Stimulated activated CD4-positive, alpha-beta T cell treated with anti-CD3 and anti-CD28 coated beads, TNF-alpha, amount 100 ng/mL, for 24 hours (primary cell): ENCODE measurements around the gene SPTBN4.
"Not testable (repeated sequence)": the region's sequence is repeated elsewhere in the genome, so short reads cannot be mapped to it uniquely, and the experiment has no call there.

Experiments used
- DNase-seq, 3 experiments: peaks; one replicate each; pipeline ENCODE4 v3.0.0-alpha.2; 2020; ENCODE audit warnings: low read depth in 3 of 3

SPTBN4 gene

DNA sequence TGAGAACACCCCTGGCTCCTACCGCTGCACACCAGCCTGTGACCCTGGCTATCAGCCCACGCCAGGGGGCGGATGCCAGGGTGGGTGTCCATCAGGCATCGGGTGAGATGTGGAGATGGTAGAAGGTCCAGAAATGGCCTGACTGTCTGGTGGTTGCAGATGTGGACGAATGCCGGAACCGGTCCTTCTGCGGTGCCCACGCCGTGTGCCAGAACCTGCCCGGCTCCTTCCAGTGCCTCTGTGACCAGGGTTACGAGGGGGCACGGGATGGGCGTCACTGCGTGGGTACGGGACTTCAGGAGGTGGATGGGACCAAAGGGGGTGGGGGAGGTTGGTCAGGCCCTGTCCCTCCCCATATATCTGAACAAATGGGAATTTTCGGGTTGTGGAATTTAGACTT, 150.1 kb downstream of the SPTBN4 start:
- no peak for DNase-seq

DNA sequence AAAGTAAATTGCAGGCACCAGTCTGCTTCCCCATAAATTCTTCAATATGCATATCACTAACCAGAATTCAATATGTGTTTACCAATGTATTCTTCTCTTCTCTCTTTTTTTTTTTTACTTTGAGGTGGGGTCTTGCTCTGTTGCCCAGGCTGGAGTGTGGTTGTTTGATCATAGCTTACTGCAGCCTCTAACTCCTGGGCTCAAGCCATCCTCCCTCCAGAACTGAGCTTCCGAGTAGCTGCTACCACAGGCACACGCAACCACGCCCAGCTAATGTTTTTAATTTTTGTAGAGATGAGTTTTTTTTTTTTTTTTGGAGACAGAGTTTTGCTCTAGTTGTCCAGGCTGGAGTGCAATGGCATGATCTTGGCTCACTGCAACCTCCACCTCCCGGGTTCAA, 151.2 kb downstream of the SPTBN4 start:
- DNase-seq: no peak

DNA sequence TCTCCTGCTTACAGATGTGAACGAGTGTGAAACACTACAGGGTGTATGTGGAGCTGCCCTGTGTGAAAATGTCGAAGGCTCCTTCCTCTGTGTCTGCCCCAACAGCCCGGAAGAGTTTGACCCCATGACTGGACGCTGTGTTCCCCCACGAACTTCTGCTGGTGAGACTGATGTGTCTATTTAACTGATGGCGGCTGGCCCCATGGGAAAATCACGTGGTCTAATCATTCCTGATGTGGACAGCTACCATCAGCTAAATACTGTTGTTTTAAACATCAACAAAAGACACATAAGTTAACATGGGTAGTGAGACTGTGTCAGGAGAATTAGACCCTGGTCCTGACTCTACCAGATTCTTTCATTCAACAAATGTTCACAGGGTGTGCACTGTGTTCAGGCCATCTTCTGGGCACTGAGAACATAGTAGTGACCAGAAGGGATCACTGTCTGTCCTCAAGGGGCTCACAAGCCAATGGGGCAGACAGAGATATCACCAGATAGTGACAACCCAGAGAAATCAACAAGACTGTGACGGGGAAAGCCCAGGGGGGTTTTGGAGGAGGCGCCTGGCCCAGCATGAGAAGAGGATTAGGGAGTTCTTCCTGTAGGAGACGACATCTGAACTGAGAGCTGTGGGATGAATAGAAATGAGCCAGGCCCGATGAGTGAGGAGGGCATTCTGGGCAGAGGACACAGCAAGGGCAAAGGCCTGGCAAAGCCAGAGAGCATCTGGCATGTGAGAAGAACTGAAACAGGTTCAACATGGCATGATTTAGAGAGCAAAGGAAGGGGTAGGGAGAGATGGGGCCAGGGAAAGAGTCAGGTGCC, 152.7 kb downstream of the SPTBN4 start:
- DNase-seq: no peak

DNA sequence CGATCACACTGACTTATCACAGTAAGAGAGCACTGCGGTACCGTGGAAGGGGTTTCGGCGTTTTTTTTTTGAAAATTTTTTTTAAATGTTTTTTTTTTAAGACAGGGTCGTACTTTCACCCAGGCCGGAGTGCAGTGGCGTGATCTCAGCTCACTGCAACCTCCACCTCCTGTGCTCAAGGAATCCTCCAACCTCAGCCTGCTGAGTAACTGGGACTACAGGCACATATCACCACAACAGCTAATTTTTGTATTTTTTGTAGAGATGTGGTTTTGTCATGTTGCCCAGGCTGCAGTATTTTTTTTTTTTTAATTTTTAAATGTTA, 153.3 kb downstream of the SPTBN4 start:
- no peak for DNase-seq

DNA sequence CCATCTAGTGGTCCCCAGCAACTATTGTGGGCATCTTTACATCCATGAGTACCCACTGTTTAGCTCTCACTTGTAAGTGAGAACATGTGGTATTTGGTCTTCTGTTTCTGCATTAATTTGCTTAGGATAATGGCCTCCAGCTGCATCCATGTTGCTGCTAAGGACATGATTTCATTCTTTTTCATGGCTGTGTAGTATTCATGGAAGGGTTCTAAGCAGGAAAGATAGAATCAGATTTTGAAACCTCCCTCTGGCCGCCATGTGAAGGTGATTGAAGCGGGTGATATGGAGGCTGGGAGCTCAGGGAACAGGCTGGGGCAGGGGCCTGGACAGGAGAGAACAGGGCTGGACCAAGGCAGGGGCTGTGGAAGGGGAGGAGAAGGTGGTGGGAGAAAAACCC, 154.5 kb downstream of the SPTBN4 start:
- no peak for DNase-seq

DNA sequence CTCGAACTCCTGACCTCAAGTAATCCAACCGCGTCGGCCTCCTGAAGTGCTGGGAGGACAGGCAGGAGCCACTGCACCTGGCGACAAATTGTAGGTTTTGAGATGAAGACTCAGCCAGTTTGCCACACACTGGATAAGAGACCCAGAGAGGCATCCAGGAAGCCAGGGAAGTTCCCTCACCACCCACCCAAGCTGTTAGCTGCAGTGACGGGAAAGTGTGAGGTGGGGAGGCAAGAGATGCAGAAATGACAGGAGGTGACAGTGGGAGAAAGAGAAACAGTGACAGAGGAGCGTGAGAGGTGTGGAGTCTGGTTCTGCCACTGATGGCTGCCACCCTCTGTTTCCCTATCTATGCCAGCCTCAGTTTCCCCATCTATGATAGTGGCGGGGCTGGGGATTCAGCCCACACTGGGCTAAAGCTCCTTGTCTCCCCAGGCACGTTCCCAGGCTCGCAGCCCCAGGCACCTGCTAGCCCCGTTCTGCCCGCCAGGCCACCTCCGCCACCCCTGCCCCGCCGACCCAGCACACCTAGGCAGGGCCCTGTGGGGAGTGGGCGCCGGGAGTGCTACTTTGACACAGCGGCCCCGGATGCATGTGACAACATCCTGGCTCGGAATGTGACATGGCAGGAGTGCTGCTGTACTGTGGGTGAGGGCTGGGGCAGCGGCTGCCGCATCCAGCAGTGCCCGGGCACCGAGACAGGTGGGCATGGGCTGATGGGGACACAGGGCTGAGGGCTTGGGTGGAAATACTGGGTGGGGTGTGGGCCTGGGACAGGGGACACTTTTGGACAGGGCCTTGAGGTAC, 155.4 kb downstream of the SPTBN4 start:
- DNase-seq: no peak

DNA sequence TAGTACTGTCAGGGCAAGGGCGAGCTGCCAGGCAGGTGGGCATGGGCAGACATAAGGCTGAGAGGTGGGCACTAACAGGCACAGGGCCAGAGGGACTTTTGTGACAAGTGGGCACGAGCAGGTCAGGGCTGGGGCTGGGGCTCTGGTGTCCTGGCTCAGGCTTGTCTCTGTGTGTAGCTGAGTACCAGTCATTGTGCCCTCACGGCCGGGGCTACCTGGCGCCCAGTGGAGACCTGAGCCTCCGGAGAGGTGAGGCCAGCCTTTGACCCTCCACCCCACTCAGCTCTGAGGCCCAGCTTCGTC, 155.9 kb downstream of the SPTBN4 start:
- DNase-seq: no peak

DNA sequence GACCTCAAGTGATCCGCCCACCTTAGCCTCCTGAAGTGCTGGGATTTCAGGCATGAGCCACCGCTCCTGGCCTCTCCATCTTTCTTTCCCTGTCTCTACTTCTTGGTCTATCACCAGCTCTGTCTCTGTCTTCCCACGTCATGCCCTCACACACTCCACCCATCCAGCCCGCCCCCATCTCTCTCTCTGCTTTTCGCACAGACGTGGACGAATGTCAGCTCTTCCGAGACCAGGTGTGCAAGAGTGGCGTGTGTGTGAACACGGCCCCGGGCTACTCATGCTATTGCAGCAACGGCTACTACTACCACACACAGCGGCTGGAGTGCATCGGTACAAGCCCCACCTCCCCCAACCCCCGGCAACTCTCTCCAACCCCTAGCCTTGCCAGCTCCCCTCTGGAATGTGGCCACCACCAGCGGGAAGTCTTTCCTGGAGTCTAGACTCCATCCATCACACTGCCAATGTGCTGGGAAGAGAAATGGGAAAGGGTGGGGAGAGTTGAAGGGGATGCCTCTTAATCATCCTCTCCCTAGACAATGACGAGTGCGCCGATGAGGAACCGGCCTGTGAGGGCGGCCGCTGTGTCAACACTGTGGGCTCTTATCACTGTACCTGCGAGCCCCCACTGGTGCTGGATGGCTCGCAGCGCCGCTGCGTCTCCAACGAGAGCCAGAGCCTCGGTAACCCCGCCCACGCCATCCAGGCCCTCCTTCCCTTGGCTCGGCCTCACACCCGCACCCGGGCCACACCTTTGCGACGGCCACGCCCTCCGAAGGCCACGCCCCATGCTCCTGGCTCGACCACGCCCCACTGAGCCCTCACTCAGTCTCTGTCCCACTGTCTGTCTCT, 156.8 kb downstream of the SPTBN4 start:
- no peak for DNase-seq

DNA sequence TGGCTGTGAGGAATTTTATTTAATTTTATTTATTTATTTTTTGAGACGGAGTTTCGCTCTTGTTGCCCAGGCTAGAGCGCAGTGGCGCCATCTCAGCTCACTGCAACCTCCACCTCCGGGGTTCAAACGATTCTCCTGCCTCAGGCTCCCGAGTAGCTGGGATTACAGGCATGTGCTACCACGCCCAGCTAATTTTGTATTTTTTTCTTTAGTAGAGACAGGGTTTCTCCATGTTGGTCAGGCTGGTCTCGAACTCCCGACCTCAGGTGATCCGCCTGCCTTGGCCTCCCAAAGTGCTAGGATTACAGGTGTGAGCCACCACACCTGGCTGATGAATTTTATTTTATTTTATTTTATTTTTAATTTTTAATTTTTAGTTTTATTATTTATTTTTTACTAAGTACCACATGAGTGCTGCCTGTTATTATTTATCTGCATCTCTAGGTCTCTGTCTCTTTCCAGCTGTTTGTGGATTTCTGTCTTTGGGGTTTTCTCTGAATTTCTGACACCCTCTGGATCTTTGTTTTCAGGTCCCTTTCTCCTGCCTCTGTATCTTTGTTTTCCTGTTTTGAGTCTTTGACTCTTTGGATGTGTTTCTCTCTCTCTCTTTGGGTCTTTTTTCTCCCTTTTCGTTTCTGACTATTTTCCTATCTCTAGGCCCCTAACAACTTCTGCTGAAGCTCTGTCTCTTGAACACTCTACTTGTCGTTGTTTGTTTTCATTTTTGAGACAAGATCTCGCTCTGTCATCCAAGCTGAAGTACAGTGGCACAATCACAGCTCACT, 157.8 kb downstream of the SPTBN4 start:
- not testable (repeated sequence) for DNase-seq

DNA sequence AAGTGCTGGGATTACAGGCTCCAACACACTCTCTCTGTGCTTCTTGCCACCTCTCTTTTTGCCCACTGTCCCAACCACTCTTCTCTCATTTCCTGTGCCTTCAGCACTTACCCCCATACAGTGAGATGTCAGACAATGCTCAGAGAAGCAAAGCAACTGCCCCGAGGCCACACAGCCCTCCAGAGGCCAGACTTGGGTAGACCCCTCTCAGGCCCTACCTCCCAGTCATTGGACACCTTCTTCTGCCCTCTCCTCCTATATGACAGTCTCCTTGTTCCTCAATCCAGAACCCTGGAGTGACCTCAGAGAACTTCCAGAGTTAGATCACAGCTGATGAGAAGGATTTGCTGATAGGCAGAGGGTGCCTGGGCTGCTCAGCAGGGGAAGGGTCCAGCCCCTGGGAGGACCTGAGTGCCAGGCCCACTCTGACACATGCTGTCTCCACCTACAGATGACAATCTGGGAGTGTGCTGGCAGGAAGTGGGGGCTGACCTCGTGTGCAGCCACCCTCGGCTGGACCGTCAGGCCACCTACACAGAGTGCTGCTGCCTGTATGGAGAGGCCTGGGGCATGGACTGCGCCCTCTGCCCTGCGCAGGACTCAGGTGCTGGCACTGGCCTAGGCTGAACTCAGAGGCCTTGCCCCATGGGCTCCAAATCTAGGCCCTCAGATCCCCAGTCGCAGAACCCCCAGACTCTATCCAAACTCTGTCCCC, 158.8 kb downstream of the SPTBN4 start:
- DNase-seq: no peak
